ENCODE measurements around the gene GEMIN5. TPM values are rescaled to one million over a fixed set of nuclear protein-coding genes. Genes with fewer than 3 reads are reported as not detected.

Gene GEMIN5
- polyA plus RNA-seq, 1 of the 3 experiments (the other 2 are of a cell fraction): 6.6 TPM

DNA sequence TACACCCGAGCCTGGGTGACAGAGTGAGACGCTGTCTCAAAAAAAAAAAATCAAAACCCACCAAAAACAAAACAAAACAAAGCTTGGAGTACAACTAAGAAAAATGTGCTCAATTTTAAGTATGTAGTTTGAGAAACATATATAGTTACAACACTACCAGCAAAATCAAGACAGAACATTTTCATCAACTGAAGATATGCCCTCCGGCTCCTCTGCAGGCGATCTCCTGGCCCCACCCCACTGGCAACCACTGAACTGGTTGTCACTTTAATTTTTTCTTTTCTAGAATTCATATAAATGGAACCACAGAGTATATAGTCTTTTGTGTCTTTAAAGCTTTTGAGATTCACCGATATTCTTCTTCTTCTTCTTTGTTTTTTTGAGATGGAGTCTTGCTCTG lies 44.6 kb downstream of the GEMIN5 start:
- Histone ChIP-seq H3K27ac (ENCODE audit: low read depth in 2 of 2, low read length in 1 of 2) (no peak overlapping the region), H3K79me2 (ENCODE audit: insufficient read depth) (no peaks in the 10 kb centered on the region), H3K9me2 (no peaks in the 10 kb centered on the region), H3K9me3 (no peaks in the 10 kb centered on the region), H2AFZ (ENCODE audit: low read depth) (no peak overlapping the region), H4K20me1 (ENCODE audit: insufficient read depth) (no peaks in the 10 kb centered on the region), H3K36me3 (replicated peaks in 1 of 2; ENCODE audit: control insufficient read depth in 1 of 2, insufficient read depth in 2 of 2, low read length in 1 of 2) (peaks cover 53 to 83% of the 10 kb centered on the region in 2 experiments), H3K9ac (no peak overlapping the region), H3K4me2 (no peak overlapping the region), H3K27me3 (ENCODE audit: insufficient read depth) (no peaks in the 10 kb centered on the region), H3K4me1 (ENCODE audit: control insufficient read depth in 1 of 2, insufficient read depth in 2 of 2, low read depth in 1 of 2, low read length in 1 of 2) (no peaks in the 10 kb centered on the region), H3F3A (replicated peaks; ENCODE audit: insufficient read depth) (no peaks in the 10 kb centered on the region), H3K4me3 (ENCODE audit: low read depth in 2 of 2, low read length in 1 of 2) (no peak overlapping the region)
- DNase-seq: no peak
- TF ChIP-seq CHD2 (IDR thresholded peaks at IDR 0.05; ENCODE audit: low read length, partially characterized antibody): no peak
- TF ChIP-seq, protein P1, sequence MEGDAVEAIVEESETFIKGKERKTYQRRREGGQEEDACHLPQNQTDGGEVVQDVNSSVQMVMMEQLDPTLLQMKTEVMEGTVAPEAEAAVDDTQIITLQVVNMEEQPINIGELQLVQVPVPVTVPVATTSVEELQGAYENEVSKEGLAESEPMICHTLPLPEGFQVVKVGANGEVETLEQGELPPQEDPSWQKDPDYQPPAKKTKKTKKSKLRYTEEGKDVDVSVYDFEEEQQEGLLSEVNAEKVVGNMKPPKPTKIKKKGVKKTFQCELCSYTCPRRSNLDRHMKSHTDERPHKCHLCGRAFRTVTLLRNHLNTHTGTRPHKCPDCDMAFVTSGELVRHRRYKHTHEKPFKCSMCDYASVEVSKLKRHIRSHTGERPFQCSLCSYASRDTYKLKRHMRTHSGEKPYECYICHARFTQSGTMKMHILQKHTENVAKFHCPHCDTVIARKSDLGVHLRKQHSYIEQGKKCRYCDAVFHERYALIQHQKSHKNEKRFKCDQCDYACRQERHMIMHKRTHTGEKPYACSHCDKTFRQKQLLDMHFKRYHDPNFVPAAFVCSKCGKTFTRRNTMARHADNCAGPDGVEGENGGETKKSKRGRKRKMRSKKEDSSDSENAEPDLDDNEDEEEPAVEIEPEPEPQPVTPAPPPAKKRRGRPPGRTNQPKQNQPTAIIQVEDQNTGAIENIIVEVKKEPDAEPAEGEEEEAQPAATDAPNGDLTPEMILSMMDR (IDR thresholded peaks at IDR 0.05): no peak
- no peak for TF ChIP-seq TEAD4 (IDR thresholded peaks at IDR 0.05; ENCODE audit: borderline replicate concordance, insufficient read depth)
- no peak for TF ChIP-seq SIN3A (IDR thresholded peaks at IDR 0.05; ENCODE audit: borderline replicate concordance, low read depth, low read length)
- no peak for TF ChIP-seq ELF1 (IDR thresholded peaks at IDR 0.05)
- 86% methylated on average over 5 of the region's 5 CpGs for WGBS (ENCODE audit: low lambda C conversion rate)
- POLR2A ChIA-PET: no interaction called here
- CTCF ChIA-PET: interaction anchor here (1.0 kb wide), 1 partner anchor 10 kb away, joined by 3 read pairs; no protein-coding TSS in a partner anchor

DNA sequence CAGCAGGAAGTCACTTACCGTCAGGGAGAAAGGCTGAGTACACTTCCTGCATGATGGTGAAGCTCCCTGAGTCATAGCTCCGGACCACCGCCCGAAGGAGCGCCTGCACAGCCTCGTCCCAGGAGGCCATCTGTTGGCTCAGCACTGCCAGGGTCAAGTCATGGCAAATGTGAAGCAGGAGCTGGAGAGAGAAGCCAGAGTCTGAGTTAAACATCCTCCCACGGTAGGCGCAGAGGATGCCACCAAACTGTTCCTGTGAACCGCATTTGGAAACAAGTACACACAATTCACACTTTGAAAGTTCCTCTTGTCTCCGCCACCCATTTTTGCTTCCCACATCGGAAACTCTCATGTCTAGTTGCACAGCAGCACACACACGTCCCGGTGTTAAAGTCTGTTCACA lies 45.6 kb downstream of the GEMIN5 start:
- Histone ChIP-seq H3K9me2 (no peaks in the 10 kb centered on the region), H3K4me2 (no peak overlapping the region), H2AFZ (ENCODE audit: low read depth) (no peak overlapping the region), H3F3A (replicated peaks; ENCODE audit: insufficient read depth) (no peaks in the 10 kb centered on the region), H3K36me3 (replicated peaks in 1 of 2; ENCODE audit: control insufficient read depth in 1 of 2, insufficient read depth in 2 of 2, low read length in 1 of 2) (peaks cover 58 to 85% of the 10 kb centered on the region in 2 experiments), H3K4me1 (ENCODE audit: control insufficient read depth in 1 of 2, insufficient read depth in 2 of 2, low read depth in 1 of 2, low read length in 1 of 2) (no peaks in the 10 kb centered on the region), H3K9ac (no peak overlapping the region), H3K79me2 (ENCODE audit: insufficient read depth) (no peaks in the 10 kb centered on the region), H3K9me3 (peaks cover 1% of the 10 kb centered on the region; the same call in 1 of the 2 replicates), H4K20me1 (ENCODE audit: insufficient read depth) (no peaks in the 10 kb centered on the region), H3K4me3 (ENCODE audit: low read depth in 2 of 2, low read length in 1 of 2) (no peak overlapping the region), H3K27ac (ENCODE audit: low read depth in 2 of 2, low read length in 1 of 2) (no peak overlapping the region), H3K27me3 (ENCODE audit: insufficient read depth) (no peaks in the 10 kb centered on the region)
- POLR2A ChIA-PET: no interaction called here
- no peak for DNase-seq
- TF ChIP-seq RAD21 (IDR thresholded peaks at IDR 0.05; ENCODE audit: low read length) (no peak), TAF1 (IDR thresholded peaks at IDR 0.05; ENCODE audit: borderline replicate concordance, low read depth, low read length) (no peak), CHD2 (IDR thresholded peaks at IDR 0.05; ENCODE audit: low read length, partially characterized antibody) (no peak), TEAD4 (IDR thresholded peaks at IDR 0.05; ENCODE audit: borderline replicate concordance, insufficient read depth) (no peak), POLR2AphosphoS5 (IDR thresholded peaks at IDR 0.05; ENCODE audit: low read depth, low read length) (no peak), EZH2phosphoT487 (IDR thresholded peaks at IDR 0.05; ENCODE audit: borderline replicate concordance, low read depth) (no peak), FOXJ3 (CRISPR knock-in tag; IDR thresholded peaks at IDR 0.05) (no peak), JUND (IDR thresholded peaks at IDR 0.05) (no peak), YY1 (IDR thresholded peaks at IDR 0.05; ENCODE audit: low read depth) (no peak), RCOR1 (IDR thresholded peaks at IDR 0.05; ENCODE audit: low read length) (no peak), MXI1 (IDR thresholded peaks at IDR 0.05; ENCODE audit: low read depth, low read length) (no peak)
- TF ChIP-seq, protein P2, sequence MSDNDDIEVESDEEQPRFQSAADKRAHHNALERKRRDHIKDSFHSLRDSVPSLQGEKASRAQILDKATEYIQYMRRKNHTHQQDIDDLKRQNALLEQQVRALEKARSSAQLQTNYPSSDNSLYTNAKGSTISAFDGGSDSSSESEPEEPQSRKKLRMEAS (IDR thresholded peaks at IDR 0.05; ENCODE audit: low read depth): no peak
- TF ChIP-seq, protein P3, sequence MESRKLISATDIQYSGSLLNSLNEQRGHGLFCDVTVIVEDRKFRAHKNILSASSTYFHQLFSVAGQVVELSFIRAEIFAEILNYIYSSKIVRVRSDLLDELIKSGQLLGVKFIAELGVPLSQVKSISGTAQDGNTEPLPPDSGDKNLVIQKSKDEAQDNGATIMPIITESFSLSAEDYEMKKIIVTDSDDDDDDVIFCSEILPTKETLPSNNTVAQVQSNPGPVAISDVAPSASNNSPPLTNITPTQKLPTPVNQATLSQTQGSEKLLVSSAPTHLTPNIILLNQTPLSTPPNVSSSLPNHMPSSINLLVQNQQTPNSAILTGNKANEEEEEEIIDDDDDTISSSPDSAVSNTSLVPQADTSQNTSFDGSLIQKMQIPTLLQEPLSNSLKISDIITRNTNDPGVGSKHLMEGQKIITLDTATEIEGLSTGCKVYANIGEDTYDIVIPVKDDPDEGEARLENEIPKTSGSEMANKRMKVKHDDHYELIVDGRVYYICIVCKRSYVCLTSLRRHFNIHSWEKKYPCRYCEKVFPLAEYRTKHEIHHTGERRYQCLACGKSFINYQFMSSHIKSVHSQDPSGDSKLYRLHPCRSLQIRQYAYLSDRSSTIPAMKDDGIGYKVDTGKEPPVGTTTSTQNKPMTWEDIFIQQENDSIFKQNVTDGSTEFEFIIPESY (IDR thresholded peaks at IDR 0.05; ENCODE audit: borderline replicate concordance, low read depth): no peak
- CTCF ChIA-PET: no interaction called here
- WGBS (ENCODE audit: low lambda C conversion rate): 80% methylated on average over 12 of the region's 13 CpGs
